Astrocyte (in vitro differentiated cells and primary cell): ENCODE measurements around the gene EIF1AY. TPM values are rescaled to one million over a fixed set of nuclear protein-coding genes. Genes with fewer than 3 reads are reported as not detected.
"Not testable (repeated sequence)": the region's sequence is repeated elsewhere in the genome, so short reads cannot be mapped to it uniquely, and the experiment has no call there.

Source experiments
- DNase-seq: peaks from one replicate; pipeline ENCODE4 v3.0.0-alpha.2; 2010; ENCODE audit warnings: low read depth
- FAIRE-seq: peaks from 2 replicates; lab custom pipeline; 2011; peaks lifted over from hg19 to GRCh38; lab: Jason Lieb, UNC
- H2AFZ ChIP-seq: 2 replicates; pipeline ENCODE4 v1.6.0; 2012; ENCODE audit warnings: low read depth, low read length, inconsistent platforms
- H3K27ac ChIP-seq: 2 replicates; pipeline ENCODE4 v1.5.1; 2011; ENCODE audit warnings: low read depth, low read length, inconsistent platforms
- H3K27me3 ChIP-seq: 2 replicates; pipeline ENCODE4 v1.6.0; 2011; ENCODE audit warnings: low read length, inconsistent platforms; ENCODE audit not compliant: insufficient read depth
- H3K36me3 ChIP-seq: 2 replicates; pipeline ENCODE4 v1.5.1; 2011; ENCODE audit warnings: low read length, inconsistent platforms; ENCODE audit not compliant: insufficient read depth
- H3K4me1 ChIP-seq: 2 replicates; pipeline ENCODE4 v1.5.1; 2011; ENCODE audit warnings: low read length, inconsistent platforms; ENCODE audit not compliant: insufficient read depth
- H3K4me2 ChIP-seq: 2 replicates; pipeline ENCODE4 v1.6.0; 2012; ENCODE audit warnings: low read length, inconsistent platforms
- H3K4me3 ChIP-seq: 2 replicates; pipeline ENCODE4 v1.5.1; 2011; ENCODE audit warnings: low read depth, mild to moderate bottlenecking, low read length, inconsistent platforms; ENCODE audit not compliant: insufficient read depth
- H3K79me2 ChIP-seq: 2 replicates; pipeline ENCODE4 v1.6.0; 2012; ENCODE audit warnings: mild to moderate bottlenecking, low read length, inconsistent platforms; ENCODE audit not compliant: insufficient read depth
- H3K9ac ChIP-seq: 2 replicates; pipeline ENCODE4 v1.6.0; 2012; ENCODE audit warnings: mild to moderate bottlenecking, low read length, inconsistent platforms
- H3K9me3 ChIP-seq: 2 replicates; pipeline ENCODE4 v1.5.1; 2012; ENCODE audit warnings: low read depth, mild to moderate bottlenecking, low read length, inconsistent platforms; ENCODE audit not compliant: insufficient read depth
- H4K20me1 ChIP-seq: 2 replicates; pipeline ENCODE4 v1.6.0; 2012; ENCODE audit warnings: low read length, inconsistent platforms; ENCODE audit not compliant: insufficient read depth
- H3K27ac Mint-ChIP-seq: one replicate; pipeline ENCODE4 v1.8.0; 2021; ENCODE audit warnings: mild to moderate bottlenecking, mixed read lengths; ENCODE audit not compliant: unreplicated experiment
- H3K27me3 Mint-ChIP-seq: one replicate; pipeline ENCODE4 v1.8.0; 2021; ENCODE audit warnings: low read depth, mixed read lengths; ENCODE audit not compliant: unreplicated experiment
- H3K36me3 Mint-ChIP-seq: one replicate; pipeline ENCODE4 v1.8.0; 2021; ENCODE audit warnings: low read depth, mixed read lengths; ENCODE audit not compliant: unreplicated experiment
- H3K4me1 Mint-ChIP-seq: one replicate; pipeline ENCODE4 v1.8.0; 2021; ENCODE audit warnings: low read depth, mixed read lengths; ENCODE audit not compliant: unreplicated experiment
- H3K4me3 Mint-ChIP-seq: one replicate; pipeline ENCODE4 v1.8.0; 2021; ENCODE audit warnings: mild to moderate bottlenecking, moderate library complexity, mixed read lengths; ENCODE audit not compliant: unreplicated experiment
- H3K9me3 Mint-ChIP-seq: one replicate; pipeline ENCODE4 v1.8.0; 2021; ENCODE audit warnings: mild to moderate bottlenecking, mixed read lengths; ENCODE audit not compliant: unreplicated experiment
- CTCF ChIP-seq: IDR thresholded peaks from 2 replicates; pipeline ENCODE4 v1.5.1; 2011; ENCODE audit warnings: low read depth, mild to moderate bottlenecking, inconsistent platforms, low read length, moderate library complexity; ENCODE audit not compliant: insufficient read depth
- EZH2 ChIP-seq: IDR thresholded peaks from 2 replicates; pipeline ENCODE4 v1.6.1; 2012; ENCODE audit warnings: mild to moderate bottlenecking, low read length, inconsistent platforms; ENCODE audit not compliant: insufficient read depth
- total RNA-seq: library from RNA; stranded (reverse); gene quantifications from 2 replicates; pipeline ENCODE4 v1.2.1, GENCODE V29; 2021

The EIF1AY gene
- total RNA-seq, 1 donor from 2014 or later, result 36.8 TPM

- H3K27me3 ChIP-seq, result no peaks in the 10 kb centered on the region
- no peak overlapping the region for H3K27ac Mint-ChIP-seq
- no peak overlapping the region for H3K4me3 Mint-ChIP-seq
- TF ChIP-seq CTCF, result no peak
- no peak for TF ChIP-seq EZH2
- no peaks in the 10 kb centered on the region for H3K36me3 Mint-ChIP-seq
- no peak overlapping the region for H3K27ac ChIP-seq
- no peak overlapping the region for H3K4me3 ChIP-seq
- no peak overlapping the region for H3K4me2 ChIP-seq
- H3K9ac ChIP-seq, result no peak overlapping the region
- DNase-seq (no peak), FAIRE-seq (no peak)
- no peaks in the 10 kb centered on the region for H3K4me1 Mint-ChIP-seq
- H3K79me2 ChIP-seq, result no peaks in the 10 kb centered on the region
- H3K4me1 ChIP-seq, result no peaks in the 10 kb centered on the region
- H2AFZ ChIP-seq, result no peak overlapping the region
- H3K9me3 Mint-ChIP-seq, result no peaks in the 10 kb centered on the region
- H4K20me1 ChIP-seq, result no peaks in the 10 kb centered on the region
- no peaks in the 10 kb centered on the region for H3K27me3 Mint-ChIP-seq
- H3K36me3 ChIP-seq, result no peaks in the 10 kb centered on the region
- H3K9me3 ChIP-seq, result no peaks in the 10 kb centered on the region
Observed at GRCh38 chrY:20549289-20549688, 26.3 kb upstream of the EIF1AY start.

GRCh38 chrY:20551840-20552239 lies 23.7 kb upstream of the EIF1AY start:
- Histone ChIP-seq H2AFZ (no peak overlapping the region), H3K9ac (no peak overlapping the region), H3K4me2 (no peak overlapping the region), H3K27me3 (no peaks in the 10 kb centered on the region), H3K79me2 (no peaks in the 10 kb centered on the region), H3K4me3 (no peak overlapping the region), H3K9me3 (no peaks in the 10 kb centered on the region), H3K27ac (no peak overlapping the region), H3K36me3 (no peaks in the 10 kb centered on the region), H4K20me1 (no peaks in the 10 kb centered on the region), H3K4me1 (no peaks in the 10 kb centered on the region)
- no peaks in the 10 kb centered on the region for H3K4me1 Mint-ChIP-seq
- no peaks in the 10 kb centered on the region for H3K27me3 Mint-ChIP-seq
- DNase-seq (no peak), FAIRE-seq (no peak)
- no peak overlapping the region for H3K27ac Mint-ChIP-seq
- H3K36me3 Mint-ChIP-seq, result no peaks in the 10 kb centered on the region
- H3K9me3 Mint-ChIP-seq, result no peaks in the 10 kb centered on the region
- TF ChIP-seq CTCF, result no peak
- no peak for TF ChIP-seq EZH2
- H3K4me3 Mint-ChIP-seq, result no peak overlapping the region

- H3K4me3 ChIP-seq, H3K9me3 Mint-ChIP-seq, FAIRE-seq, H3K9ac ChIP-seq, H4K20me1 ChIP-seq, DNase-seq, H3K4me1 Mint-ChIP-seq, H3K36me3 Mint-ChIP-seq, H3K36me3 ChIP-seq, H2AFZ ChIP-seq, H3K79me2 ChIP-seq, H3K9me3 ChIP-seq, H3K4me3 Mint-ChIP-seq, H3K4me1 ChIP-seq, H3K4me2 ChIP-seq, H3K27me3 ChIP-seq, H3K27ac Mint-ChIP-seq, H3K27me3 Mint-ChIP-seq, H3K27ac ChIP-seq: not testable (repeated sequence)
Observed at GRCh38 chrY:20552764-20553323, 22.7 kb upstream of the EIF1AY start.
